Frontal cortex (tissue), 4 donors: ENCODE results near the gene CLDN4. TPM values are rescaled to one million over a fixed set of nuclear protein-coding genes. Genes with fewer than 3 reads are reported as not detected.
"Not testable (repeated sequence)": the region's sequence is repeated elsewhere in the genome, so short reads cannot be mapped to it uniquely, and the experiment has no call there.

ENCODE experiments used
- DNase-seq, 2 donors: peaks; one replicate each; pipeline ENCODE4 v3.0.0; 2012; ENCODE audit warnings: low spot score in 2 of 2
- FAIRE-seq: peaks from 2 replicates; lab custom pipeline; 2012; peaks lifted over from hg19 to GRCh38; lab: Jason Lieb, UNC
- total RNA-seq: library from RNA; depleted of rRNA; stranded (reverse); fragments of >200 nt; gene quantifications from one replicate; pipeline ENCODE4 v1.2.3, GENCODE V29; 2014
- donor health status: control.
- donor health status: control.
- donor health status: control.

CLDN4 gene
- total RNA-seq, 1 donor from 2014 or later = not detected

- FAIRE-seq (no peak), DNase-seq (no peak)
Measured at GRCh38 chr7:73822319-73823173, 8.2 kb upstream of the CLDN4 start.

GRCh38 chr7:73823257-73823656 lies 7.5 kb upstream of the CLDN4 start:
- no peak for DNase-seq
- FAIRE-seq = no peak

- DNase-seq (no peak), FAIRE-seq (no peak)
Measured at GRCh38 chr7:73823873-73824592, 6.8 kb upstream of the CLDN4 start.

GRCh38 chr7:73824986-73825385 lies 5.8 kb upstream of the CLDN4 start:
- FAIRE-seq (no peak), DNase-seq (no peak)

GRCh38 chr7:73827567-73828106 lies 3.2 kb upstream of the CLDN4 start:
- FAIRE-seq = no peak

GRCh38 chr7:73828107-73828803 lies 2.5 kb upstream of the CLDN4 start:
- no peak for DNase-seq
- no peak for FAIRE-seq

More at GRCh38 chr7:73827567-73828106, 3.2 kb upstream of the CLDN4 start:
- DNase-seq = no peak

- FAIRE-seq (no peak), DNase-seq (no peak)
Measured at GRCh38 chr7:73828972-73829371, 1.8 kb upstream of the CLDN4 start.

GRCh38 chr7:73829505-73829904 lies 1.3 kb upstream of the CLDN4 start:
- DNase-seq (no peak), FAIRE-seq (no peak)

- FAIRE-seq = no peak
- DNase-seq = no peak
Measured at GRCh38 chr7:73829921-73830680, 695 bp upstream of the CLDN4 start.

GRCh38 chr7:73831584-73831833 lies 713 bp downstream of the CLDN4 start:
- no peak for FAIRE-seq
- DNase-seq = no peak

- DNase-seq = no peak
- no peak for FAIRE-seq
Measured at GRCh38 chr7:73831834-73832651, 1.2 kb downstream of the CLDN4 start.

- no peak for DNase-seq
- no peak for FAIRE-seq
Measured at GRCh38 chr7:73832806-73833205, 2.0 kb downstream of the CLDN4 start.

- no peak for FAIRE-seq
- no peak for DNase-seq
Measured at GRCh38 chr7:73833251-73833919, 2.6 kb downstream of the CLDN4 start.

- FAIRE-seq (no peak), DNase-seq (no peak)
Measured at GRCh38 chr7:73834626-73835191, 3.9 kb downstream of the CLDN4 start.

- not testable (repeated sequence) for DNase-seq
- peak; percentile 98 for FAIRE-seq
Measured at GRCh38 chr7:73837167-73837566, 6.4 kb downstream of the CLDN4 start.

GRCh38 chr7:73838642-73839041 lies 7.8 kb downstream of the CLDN4 start:
- no peak for DNase-seq

GRCh38 chr7:73839290-73839689 lies 8.5 kb downstream of the CLDN4 start:
- DNase-seq = no peak
- FAIRE-seq = no peak

More at GRCh38 chr7:73838642-73839041, 7.8 kb downstream of the CLDN4 start:
- no peak for FAIRE-seq
